Keratinocyte (primary cell): Measurements from ENCODE around the gene PRDM1. TPM values are rescaled to one million over a fixed set of nuclear protein-coding genes. Genes with fewer than 3 reads are reported as not detected.

Source experiments
- DNase-seq: peaks from one replicate; pipeline ENCODE4 v3.0.0-alpha.2; 2011; ENCODE audit warnings: low read depth, missing footprints, low spot score
- FAIRE-seq: peaks from 2 replicates; lab custom pipeline; 2011; peaks lifted over from hg19 to GRCh38; lab: Jason Lieb, UNC
- H2AFZ ChIP-seq: 2 replicates; pipeline ENCODE4 v1.6.0; 2012; ENCODE audit warnings: low read length, control low read depth, inconsistent platforms; ENCODE audit not compliant: control insufficient read depth
- H3K27ac ChIP-seq: 2 replicates; pipeline ENCODE4 v1.5.1; 2011; ENCODE audit warnings: low read length; ENCODE audit not compliant: control insufficient read depth, insufficient read depth
- H3K27me3 ChIP-seq: 3 replicates; pipeline ENCODE4 v1.6.0; 2011; ENCODE audit warnings: low read length; ENCODE audit not compliant: control insufficient read depth, insufficient read depth; ENCODE audit errors: extremely low read depth
- H3K36me3 ChIP-seq, 2 experiments: 2 replicates in 1 of 2; 3 replicates in 1 of 2; pipeline ENCODE4 v1.5.1; 2011; ENCODE audit warnings: low read length in 2 of 2, mild to moderate bottlenecking in 1 of 2; ENCODE audit not compliant: control insufficient read depth in 2 of 2, insufficient read depth in 2 of 2; ENCODE audit errors: extremely low read depth in 1 of 2
- H3K4me1 ChIP-seq: 3 replicates; pipeline ENCODE4 v1.5.1; 2011; ENCODE audit warnings: low read length; ENCODE audit not compliant: control insufficient read depth, insufficient read depth; ENCODE audit errors: extremely low read depth
- H3K4me2 ChIP-seq: 3 replicates; pipeline ENCODE4 v1.6.0; 2011; ENCODE audit warnings: low read depth, low read length; ENCODE audit not compliant: control insufficient read depth, insufficient read depth; ENCODE audit errors: extremely low read depth
- H3K4me3 ChIP-seq, 3 experiments: fragments of 200-600 bp in 1 of 3; sonication (generic) in 1 of 3; 2 replicates in 2 of 3; 3 replicates in 1 of 3; pipeline ENCODE4 v1.5.1; 2011 to 2016; ENCODE audit warnings: low read length in 3 of 3, mild to moderate bottlenecking in 3 of 3, control low read depth in 2 of 3, inconsistent platforms in 1 of 3, low read depth in 1 of 3, mixed read lengths in 1 of 3, mixed run types in 1 of 3, moderate library complexity in 1 of 3; ENCODE audit not compliant: control insufficient read depth in 2 of 3, insufficient read depth in 2 of 3; ENCODE audit errors: extremely low read depth in 1 of 3
- H3K79me2 ChIP-seq: 2 replicates; pipeline ENCODE4 v1.6.0; 2012; ENCODE audit warnings: low read length; ENCODE audit not compliant: control insufficient read depth, insufficient read depth
- H3K9ac ChIP-seq: 3 replicates; pipeline ENCODE4 v1.6.0; 2011; ENCODE audit warnings: low read length; ENCODE audit not compliant: control insufficient read depth, insufficient read depth; ENCODE audit errors: extremely low read depth
- H3K9me1 ChIP-seq: 3 replicates; pipeline ENCODE4 v1.6.0; 2011; ENCODE audit warnings: low read length; ENCODE audit not compliant: control insufficient read depth, insufficient read depth; ENCODE audit errors: extremely low read depth
- H3K9me3 ChIP-seq: 2 replicates; pipeline ENCODE4 v1.5.1; 2012; ENCODE audit warnings: low read depth, low read length; ENCODE audit not compliant: control insufficient read depth
- H4K20me1 ChIP-seq: 3 replicates; pipeline ENCODE4 v1.6.0; 2011; ENCODE audit warnings: low read length; ENCODE audit not compliant: control insufficient read depth, insufficient read depth; ENCODE audit errors: extremely low read depth
- EZH2 ChIP-seq: IDR thresholded peaks from one replicate; pipeline ENCODE4 v1.6.1; 2012; ENCODE audit warnings: inconsistent platforms, mild to moderate bottlenecking, low read length, moderate library complexity
- dilution Hi-C: fragments of 300-500 bp; cut with MboI; formaldehyde crosslinking; loops from one replicate; pipeline ENCODE4 v1.7.0; 2020; ENCODE audit warnings: low sequenced_read_pairs; ENCODE audit not compliant: extremely low pct_ligation_motif_present
- polyA plus RNA-seq, 5 experiments: library from polyadenylated mRNA; depleted of rRNA in 3 of 5; stranded (reverse) in 3 of 5; stranded (forward) in 1 of 5; unstranded in 1 of 5; fragments of >200 nt; gene quantifications; 1 replicate in 1 of 5; 2 replicates in 3 of 5; 3 replicates in 1 of 5; pipeline versions ENCODE4 v1.2.1 to v1.2.3, GENCODE V29; 2011 to 2012; ENCODE audit warnings: missing spikeins in 2 of 5, low read depth in 1 of 5, low replicate concordance in 1 of 5
- TF ChIP-seq, protein P1 (sequence below), 3 experiments: IDR thresholded peaks in 1 of 3; conservative IDR thresholded peaks in 1 of 3; optimal IDR thresholded peaks in 1 of 3; 2 replicates in 2 of 3; 3 replicates in 1 of 3; pipeline versions ENCODE3 to v1.5.1; 2011; ENCODE audit warnings: low read length in 3 of 3, mild to moderate bottlenecking in 3 of 3, moderate library complexity in 2 of 3, control low read depth in 1 of 3, inconsistent platforms in 1 of 3; ENCODE audit not compliant: insufficient read depth in 2 of 3; ENCODE audit errors: extremely low read depth in 1 of 3

Gene PRDM1
- polyA plus RNA-seq, 1 donor (not counting 4 experiments of a cell fraction or from before 2014, with no cell fraction given): 6.7 TPM

DNA sequence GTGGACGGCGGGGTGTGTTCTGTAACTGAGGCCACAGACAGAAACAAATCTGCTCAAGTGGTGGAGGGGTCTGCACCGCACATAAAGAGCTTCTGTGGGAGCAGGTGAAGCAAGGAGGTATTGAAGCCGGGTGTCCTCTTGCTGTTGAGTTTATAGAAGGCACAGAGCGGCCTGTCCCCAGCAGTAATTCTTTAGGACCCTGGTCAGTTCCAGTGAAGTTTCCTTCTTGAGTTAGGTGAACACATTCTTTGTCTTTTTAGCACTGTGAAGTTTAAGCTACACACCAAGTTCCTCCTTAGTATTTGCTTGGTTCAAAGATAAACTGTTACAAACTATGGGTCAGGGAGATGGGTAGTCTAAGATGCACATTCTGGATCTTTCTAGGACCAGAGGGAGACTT lies 6.1 kb downstream of the PRDM1 start:
- H3K4me3 ChIP-seq: no peak overlapping the region

DNA sequence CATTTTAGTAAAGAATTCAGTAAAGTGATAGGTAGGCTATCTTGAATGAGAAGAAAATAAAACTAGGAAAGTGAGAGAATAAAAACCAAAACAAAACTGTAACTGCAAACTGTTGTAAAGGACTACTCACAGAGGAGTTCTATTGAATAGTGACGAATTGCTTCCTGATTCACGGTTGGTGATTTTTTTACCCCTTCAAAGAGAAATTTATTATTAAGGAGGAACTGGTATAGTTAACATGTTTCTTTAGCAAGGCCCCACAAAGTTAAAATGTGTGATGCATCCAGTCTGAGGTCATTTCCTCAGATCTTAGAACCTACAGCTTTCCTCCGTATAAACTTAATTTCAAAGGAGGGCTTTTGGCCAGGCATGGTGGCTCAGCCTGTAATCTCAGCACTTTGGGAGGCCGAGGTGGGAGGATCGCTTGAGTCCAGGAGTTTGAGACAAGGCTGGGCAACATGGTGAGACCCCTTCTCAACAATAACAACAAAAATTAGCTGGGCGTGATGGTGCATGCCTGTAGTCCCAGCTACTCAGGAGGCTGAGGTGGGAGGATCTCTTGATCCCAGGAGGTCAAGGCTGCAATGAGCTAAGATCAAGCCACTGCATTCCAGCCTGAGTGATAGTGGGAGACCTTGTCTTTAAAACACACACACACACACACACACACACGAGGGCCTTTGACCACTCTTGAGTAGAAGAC lies 8.3 kb downstream of the PRDM1 start:
- Histone ChIP-seq H3K9me1 (no peaks in the 10 kb centered on the region), H3K4me3 (no peak overlapping the region)

More for the DNA sequence above, 6.1 kb downstream of the PRDM1 start:
- peaks cover 2 to 3% of the 10 kb centered on the region in 2 experiments for H3K36me3 ChIP-seq
- no peak for TF ChIP-seq EZH2
- TF ChIP-seq, protein P1, sequence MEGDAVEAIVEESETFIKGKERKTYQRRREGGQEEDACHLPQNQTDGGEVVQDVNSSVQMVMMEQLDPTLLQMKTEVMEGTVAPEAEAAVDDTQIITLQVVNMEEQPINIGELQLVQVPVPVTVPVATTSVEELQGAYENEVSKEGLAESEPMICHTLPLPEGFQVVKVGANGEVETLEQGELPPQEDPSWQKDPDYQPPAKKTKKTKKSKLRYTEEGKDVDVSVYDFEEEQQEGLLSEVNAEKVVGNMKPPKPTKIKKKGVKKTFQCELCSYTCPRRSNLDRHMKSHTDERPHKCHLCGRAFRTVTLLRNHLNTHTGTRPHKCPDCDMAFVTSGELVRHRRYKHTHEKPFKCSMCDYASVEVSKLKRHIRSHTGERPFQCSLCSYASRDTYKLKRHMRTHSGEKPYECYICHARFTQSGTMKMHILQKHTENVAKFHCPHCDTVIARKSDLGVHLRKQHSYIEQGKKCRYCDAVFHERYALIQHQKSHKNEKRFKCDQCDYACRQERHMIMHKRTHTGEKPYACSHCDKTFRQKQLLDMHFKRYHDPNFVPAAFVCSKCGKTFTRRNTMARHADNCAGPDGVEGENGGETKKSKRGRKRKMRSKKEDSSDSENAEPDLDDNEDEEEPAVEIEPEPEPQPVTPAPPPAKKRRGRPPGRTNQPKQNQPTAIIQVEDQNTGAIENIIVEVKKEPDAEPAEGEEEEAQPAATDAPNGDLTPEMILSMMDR (optimal IDR thresholded peaks at IDR 0.05 in 1 of 3, IDR thresholded peaks at IDR 0.05 in 1 of 3, conservative IDR thresholded peaks at IDR 0.05 in 1 of 3; ENCODE audit: extremely low read depth in 1 of 3, insufficient read depth in 2 of 3, low read length in 3 of 3): no peak
- H3K27ac ChIP-seq: no peak overlapping the region
- H4K20me1 ChIP-seq: no peaks in the 10 kb centered on the region
- FAIRE-seq (no peak), DNase-seq (no peak)
- H3K9me3 ChIP-seq: no peaks in the 10 kb centered on the region
- dilution Hi-C loops: no loop called here
- peaks cover 23% of the 10 kb centered on the region for H3K79me2 ChIP-seq
- H2AFZ ChIP-seq: no peak overlapping the region
- no peaks in the 10 kb centered on the region for H3K27me3 ChIP-seq
- no peak overlapping the region for H3K9ac ChIP-seq
- H3K4me1 ChIP-seq: peaks cover 9% of the 10 kb centered on the region
- no peaks in the 10 kb centered on the region for H3K9me1 ChIP-seq
- no peak overlapping the region for H3K4me2 ChIP-seq

More for the DNA sequence above, 8.3 kb downstream of the PRDM1 start:
- H3K36me3 ChIP-seq: peaks cover 2 to 3% of the 10 kb centered on the region in 2 experiments
- H3K9ac ChIP-seq: no peak overlapping the region
- no peak overlapping the region for H3K4me2 ChIP-seq
- H3K79me2 ChIP-seq: peaks cover 9% of the 10 kb centered on the region
- peaks cover 9% of the 10 kb centered on the region for H3K4me1 ChIP-seq
- no peak overlapping the region for H2AFZ ChIP-seq
- H4K20me1 ChIP-seq: no peaks in the 10 kb centered on the region
- FAIRE-seq: no peak
- H3K27ac ChIP-seq: no peak overlapping the region
- DNase-seq: no peak
- TF ChIP-seq, protein P1 (optimal IDR thresholded peaks at IDR 0.05 in 1 of 3, IDR thresholded peaks at IDR 0.05 in 1 of 3, conservative IDR thresholded peaks at IDR 0.05 in 1 of 3; ENCODE audit: extremely low read depth in 1 of 3, insufficient read depth in 2 of 3, low read length in 3 of 3): no peak
- TF ChIP-seq EZH2: no peak
- H3K27me3 ChIP-seq: no peaks in the 10 kb centered on the region
- dilution Hi-C loops: no loop called here
- no peaks in the 10 kb centered on the region for H3K9me3 ChIP-seq
